Stimulated activated naive CD4-positive, alpha-beta T cell treated with Interleukin-2 at 50 U/mL for 16 hours (primary cell): ENCODE data around the gene TBC1D24.

Experiments used
- DNase-seq: peaks from one replicate; lab custom pipeline; 2025; lab: John Stamatoyannopoulos, UW

TBC1D24 gene

GRCh38 chr16:2517954-2518605, 43.2 kb downstream of the TBC1D24 start:
- DNase-seq, result no peak

- no peak for DNase-seq
Measured at GRCh38 chr16:2518823-2519710, 44.1 kb downstream of the TBC1D24 start.

- DNase-seq, result no peak
Measured at GRCh38 chr16:2519711-2520080, 44.8 kb downstream of the TBC1D24 start.

- peak; percentile 88 for DNase-seq
Measured at GRCh38 chr16:2520097-2520783, 45.3 kb downstream of the TBC1D24 start, which contains the start of gene AMDHD2. TSS of gene AMDHD2 (plus strand) at chr16:2520371. CDS start at chr16:2520459, 88 bp downstream.

GRCh38 chr16:2520784-2521531, 46.0 kb downstream of the TBC1D24 start:
- peak; percentile 40 for DNase-seq

GRCh38 chr16:2523801-2524231, 48.9 kb downstream of the TBC1D24 start:
- no peak for DNase-seq

- DNase-seq, result no peak
Measured at GRCh38 chr16:2524339-2524938, 49.5 kb downstream of the TBC1D24 start.

GRCh38 chr16:2526135-2526534, 51.2 kb downstream of the TBC1D24 start:
- no peak for DNase-seq

- no peak for DNase-seq
Measured at GRCh38 chr16:2527071-2527783, 52.3 kb downstream of the TBC1D24 start.

GRCh38 chr16:2527784-2528100, 52.8 kb downstream of the TBC1D24 start:
- no peak for DNase-seq

- no peak for DNase-seq
Measured at GRCh38 chr16:2528161-2529060, 53.5 kb downstream of the TBC1D24 start.

- DNase-seq, result no peak
Measured at GRCh38 chr16:2529061-2529931, 54.4 kb downstream of the TBC1D24 start.

GRCh38 chr16:2529961-2530628, 55.2 kb downstream of the TBC1D24 start:
- DNase-seq, result no peak

GRCh38 chr16:2530629-2531318, 55.8 kb downstream of the TBC1D24 start:
- no peak for DNase-seq

- DNase-seq, result no peak
Measured at GRCh38 chr16:2531371-2531695, 56.4 kb downstream of the TBC1D24 start, which contains the start of gene CEMP1. TSS of gene CEMP1 (minus strand) at chr16:2531408. CDS start at chr16:2531073, 335 bp downstream.

GRCh38 chr16:2531696-2532493, 57.0 kb downstream of the TBC1D24 start:
- DNase-seq, result peak; percentile 99
